SK-N-SH treated with all-trans-retinoic acid at 6 μM for 48 hours (cell line): ENCODE results near the gene C2orf69.

Experiments
- ATAC-seq: fragments of 200-7000 bp; cut with Tn5 transposase; 3 replicates; pipeline ENCODE4 v1.9.1; 2020; ENCODE audit warnings: mild to moderate bottlenecking, moderate library complexity
- BACH2 ChIP-seq: fragments of 250-450 bp; sonication (Bioruptor Pico); IDR thresholded peaks from 2 replicates; pipeline ENCODE4 v1.9.0; 2021; ENCODE audit warnings: mild to moderate bottlenecking, borderline replicate concordance
- CSDC2 ChIP-seq: fragments of 250-450 bp; sonication (Bioruptor Pico); IDR thresholded peaks from 2 replicates; pipeline ENCODE4 v1.5.0; 2020; ENCODE audit warnings: mild to moderate bottlenecking, moderate library complexity
- ESRRG ChIP-seq: fragments of 250-450 bp; sonication (Bioruptor Pico); IDR thresholded peaks from 2 replicates; pipeline ENCODE4 v1.6.1; 2021; ENCODE audit warnings: mild to moderate bottlenecking
- GLIS3 ChIP-seq: fragments of 250-450 bp; sonication (Bioruptor Pico); IDR thresholded peaks from 2 replicates; pipeline ENCODE4 v1.5.0; 2020; ENCODE audit warnings: mild to moderate bottlenecking, moderate library complexity
- ISL1 ChIP-seq: fragments of 250-450 bp; sonication (Bioruptor Pico); IDR thresholded peaks from 2 replicates; pipeline ENCODE4 v2.1.2; 2022; ENCODE audit warnings: mild to moderate bottlenecking, moderate library complexity
- OSR1 ChIP-seq: fragments of 250-450 bp; sonication (Bioruptor Pico); IDR thresholded peaks from 2 replicates; pipeline ENCODE4 v1.8.0; 2022; ENCODE audit warnings: moderate library complexity, mild to moderate bottlenecking, inconsistent platforms
- PPARA ChIP-seq: fragments of 250-450 bp; sonication (Bioruptor Pico); IDR thresholded peaks from 2 replicates; pipeline ENCODE4 v1.5.0; 2020; ENCODE audit warnings: mild to moderate bottlenecking, borderline replicate concordance
- RARB ChIP-seq: fragments of 250-450 bp; sonication (Bioruptor Pico); IDR thresholded peaks from 2 replicates; pipeline ENCODE4 v1.8.0; 2021; ENCODE audit warnings: mild to moderate bottlenecking, moderate library complexity
- SNAI2 ChIP-seq: fragments of 250-450 bp; sonication (Bioruptor Pico); IDR thresholded peaks from 2 replicates; pipeline ENCODE4 v1.5.0; 2020; ENCODE audit warnings: mild to moderate bottlenecking, moderate library complexity
- TCF4 ChIP-seq: fragments of 250-450 bp; sonication (Bioruptor Pico); IDR thresholded peaks from 2 replicates; pipeline ENCODE4 v1.8.0; 2021; ENCODE audit warnings: mild to moderate bottlenecking, moderate library complexity, borderline replicate concordance
- TOX ChIP-seq: fragments of 250-450 bp; sonication (Bioruptor Pico); IDR thresholded peaks from 2 replicates; pipeline ENCODE4 v1.8.0; 2021; ENCODE audit warnings: mild to moderate bottlenecking, moderate library complexity, borderline replicate concordance
- ZC3H10 ChIP-seq: fragments of 250-450 bp; sonication (Bioruptor Pico); IDR thresholded peaks from 2 replicates; pipeline ENCODE4 v1.5.1; 2021; ENCODE audit warnings: mild to moderate bottlenecking, moderate library complexity
- ZFP3 ChIP-seq: fragments of 250-450 bp; sonication (Bioruptor Pico); IDR thresholded peaks from 2 replicates; pipeline ENCODE4 v1.5.0; 2020; ENCODE audit warnings: mild to moderate bottlenecking, moderate library complexity
- ZFP30 ChIP-seq: fragments of 450-650 bp; formaldehyde crosslinking; IDR thresholded peaks from 2 replicates; pipeline ENCODE4 v1.5.0; 2022; ENCODE audit warnings: mild to moderate bottlenecking, moderate library complexity
- ZNF565 ChIP-seq: fragments of 450-650 bp; formaldehyde crosslinking; conservative IDR thresholded peaks from 2 replicates; pipeline ENCODE4 v1.5.0; 2020; ENCODE audit warnings: low read depth, mild to moderate bottlenecking, moderate library complexity
- ZNF8 ChIP-seq: fragments of 450-650 bp; formaldehyde crosslinking; IDR thresholded peaks from 2 replicates; pipeline ENCODE4 v1.5.0; 2020; ENCODE audit warnings: mild to moderate bottlenecking, moderate library complexity
- TF ChIP-seq, protein P1 (sequence below): fragments of 250-450 bp; sonication (Bioruptor Pico); IDR thresholded peaks from 2 replicates; pipeline ENCODE4 v1.8.0; 2021; ENCODE audit warnings: low read depth, mild to moderate bottlenecking, moderate library complexity, borderline replicate concordance
- TF ChIP-seq, protein P2 (sequence below): fragments of 250-450 bp; sonication (Bioruptor Pico); IDR thresholded peaks from 2 replicates; pipeline ENCODE4 v1.5.0; 2020; ENCODE audit warnings: mild to moderate bottlenecking, moderate library complexity
- TF ChIP-seq, protein P3 (sequence below): fragments of 250-450 bp; sonication (Bioruptor Pico); IDR thresholded peaks from 2 replicates; pipeline ENCODE4 v1.5.1; 2020; ENCODE audit warnings: low read depth, mild to moderate bottlenecking, moderate library complexity
- TF ChIP-seq, protein P4 (sequence below): fragments of 250-450 bp; sonication (Bioruptor Pico); IDR thresholded peaks from 2 replicates; pipeline ENCODE4 v1.5.1; 2021; ENCODE audit warnings: mild to moderate bottlenecking, moderate library complexity
- TF ChIP-seq, protein P5 (sequence below): fragments of 250-450 bp; sonication (Bioruptor Pico); IDR thresholded peaks from 2 replicates; pipeline ENCODE4 v1.8.0; 2020; ENCODE audit warnings: mild to moderate bottlenecking, moderate library complexity, borderline replicate concordance

Gene C2orf69

DNA sequence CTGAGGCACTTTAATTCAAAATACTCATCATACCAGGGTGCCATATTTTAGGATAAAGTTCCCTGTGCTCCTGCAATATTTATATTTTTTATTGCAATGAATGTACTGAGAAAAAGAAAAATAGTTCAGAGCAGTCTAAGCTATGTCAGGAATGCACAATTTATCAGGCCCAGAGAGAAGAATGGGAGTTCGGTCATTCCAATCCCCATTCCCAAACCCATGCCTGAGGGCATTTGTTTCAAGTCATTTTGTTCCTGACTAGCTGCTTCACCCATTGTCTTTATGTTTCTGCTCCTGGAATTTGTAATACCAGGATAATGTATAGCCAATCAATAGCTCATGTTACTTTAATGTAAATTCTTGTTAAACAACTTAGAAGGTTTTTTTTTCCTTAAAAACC, 35.7 kb upstream of the C2orf69 start:
- TF ChIP-seq CSDC2 (no peak), SNAI2 (CRISPR knock-in tag) (no peak), ZFP30 (no peak), GLIS3 (CRISPR knock-in tag) (no peak), ZNF8 (CRISPR knock-in tag) (no peak), PPARA (CRISPR knock-in tag) (no peak), ISL1 (CRISPR knock-in tag) (no peak), RARB (CRISPR knock-in tag) (no peak), TOX (CRISPR knock-in tag) (no peak), ZC3H10 (CRISPR knock-in tag) (no peak)
- TF ChIP-seq, protein P1, sequence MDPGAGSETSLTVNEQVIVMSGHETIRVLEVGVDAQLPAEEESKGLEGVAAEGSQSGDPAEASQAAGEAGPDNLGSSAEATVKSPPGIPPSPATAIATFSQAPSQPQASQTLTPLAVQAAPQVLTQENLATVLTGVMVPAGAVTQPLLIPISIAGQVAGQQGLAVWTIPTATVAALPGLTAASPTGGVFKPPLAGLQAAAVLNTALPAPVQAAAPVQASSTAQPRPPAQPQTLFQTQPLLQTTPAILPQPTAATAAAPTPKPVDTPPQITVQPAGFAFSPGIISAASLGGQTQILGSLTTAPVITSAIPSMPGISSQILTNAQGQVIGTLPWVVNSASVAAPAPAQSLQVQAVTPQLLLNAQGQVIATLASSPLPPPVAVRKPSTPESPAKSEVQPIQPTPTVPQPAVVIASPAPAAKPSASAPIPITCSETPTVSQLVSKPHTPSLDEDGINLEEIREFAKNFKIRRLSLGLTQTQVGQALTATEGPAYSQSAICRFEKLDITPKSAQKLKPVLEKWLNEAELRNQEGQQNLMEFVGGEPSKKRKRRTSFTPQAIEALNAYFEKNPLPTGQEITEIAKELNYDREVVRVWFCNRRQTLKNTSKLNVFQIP (CRISPR knock-in tag): no peak
- TF ChIP-seq, protein P2, sequence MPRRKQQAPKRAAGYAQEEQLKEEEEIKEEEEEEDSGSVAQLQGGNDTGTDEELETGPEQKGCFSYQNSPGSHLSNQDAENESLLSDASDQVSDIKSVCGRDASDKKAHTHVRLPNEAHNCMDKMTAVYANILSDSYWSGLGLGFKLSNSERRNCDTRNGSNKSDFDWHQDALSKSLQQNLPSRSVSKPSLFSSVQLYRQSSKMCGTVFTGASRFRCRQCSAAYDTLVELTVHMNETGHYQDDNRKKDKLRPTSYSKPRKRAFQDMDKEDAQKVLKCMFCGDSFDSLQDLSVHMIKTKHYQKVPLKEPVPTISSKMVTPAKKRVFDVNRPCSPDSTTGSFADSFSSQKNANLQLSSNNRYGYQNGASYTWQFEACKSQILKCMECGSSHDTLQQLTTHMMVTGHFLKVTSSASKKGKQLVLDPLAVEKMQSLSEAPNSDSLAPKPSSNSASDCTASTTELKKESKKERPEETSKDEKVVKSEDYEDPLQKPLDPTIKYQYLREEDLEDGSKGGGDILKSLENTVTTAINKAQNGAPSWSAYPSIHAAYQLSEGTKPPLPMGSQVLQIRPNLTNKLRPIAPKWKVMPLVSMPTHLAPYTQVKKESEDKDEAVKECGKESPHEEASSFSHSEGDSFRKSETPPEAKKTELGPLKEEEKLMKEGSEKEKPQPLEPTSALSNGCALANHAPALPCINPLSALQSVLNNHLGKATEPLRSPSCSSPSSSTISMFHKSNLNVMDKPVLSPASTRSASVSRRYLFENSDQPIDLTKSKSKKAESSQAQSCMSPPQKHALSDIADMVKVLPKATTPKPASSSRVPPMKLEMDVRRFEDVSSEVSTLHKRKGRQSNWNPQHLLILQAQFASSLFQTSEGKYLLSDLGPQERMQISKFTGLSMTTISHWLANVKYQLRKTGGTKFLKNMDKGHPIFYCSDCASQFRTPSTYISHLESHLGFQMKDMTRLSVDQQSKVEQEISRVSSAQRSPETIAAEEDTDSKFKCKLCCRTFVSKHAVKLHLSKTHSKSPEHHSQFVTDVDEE (CRISPR knock-in tag): no peak
- TF ChIP-seq, protein P3, sequence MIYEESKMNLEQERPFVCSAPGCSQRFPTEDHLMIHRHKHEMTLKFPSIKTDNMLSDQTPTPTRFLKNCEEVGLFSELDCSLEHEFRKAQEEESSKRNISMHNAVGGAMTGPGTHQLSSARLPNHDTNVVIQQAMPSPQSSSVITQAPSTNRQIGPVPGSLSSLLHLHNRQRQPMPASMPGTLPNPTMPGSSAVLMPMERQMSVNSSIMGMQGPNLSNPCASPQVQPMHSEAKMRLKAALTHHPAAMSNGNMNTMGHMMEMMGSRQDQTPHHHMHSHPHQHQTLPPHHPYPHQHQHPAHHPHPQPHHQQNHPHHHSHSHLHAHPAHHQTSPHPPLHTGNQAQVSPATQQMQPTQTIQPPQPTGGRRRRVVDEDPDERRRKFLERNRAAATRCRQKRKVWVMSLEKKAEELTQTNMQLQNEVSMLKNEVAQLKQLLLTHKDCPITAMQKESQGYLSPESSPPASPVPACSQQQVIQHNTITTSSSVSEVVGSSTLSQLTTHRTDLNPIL: no peak
- TF ChIP-seq, protein P4, sequence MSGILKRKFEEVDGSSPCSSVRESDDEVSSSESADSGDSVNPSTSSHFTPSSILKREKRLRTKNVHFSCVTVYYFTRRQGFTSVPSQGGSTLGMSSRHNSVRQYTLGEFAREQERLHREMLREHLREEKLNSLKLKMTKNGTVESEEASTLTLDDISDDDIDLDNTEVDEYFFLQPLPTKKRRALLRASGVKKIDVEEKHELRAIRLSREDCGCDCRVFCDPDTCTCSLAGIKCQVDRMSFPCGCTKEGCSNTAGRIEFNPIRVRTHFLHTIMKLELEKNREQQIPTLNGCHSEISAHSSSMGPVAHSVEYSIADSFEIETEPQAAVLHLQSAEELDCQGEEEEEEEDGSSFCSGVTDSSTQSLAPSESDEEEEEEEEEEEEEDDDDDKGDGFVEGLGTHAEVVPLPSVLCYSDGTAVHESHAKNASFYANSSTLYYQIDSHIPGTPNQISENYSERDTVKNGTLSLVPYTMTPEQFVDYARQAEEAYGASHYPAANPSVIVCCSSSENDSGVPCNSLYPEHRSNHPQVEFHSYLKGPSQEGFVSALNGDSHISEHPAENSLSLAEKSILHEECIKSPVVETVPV (CRISPR knock-in tag): no peak
- TF ChIP-seq, protein P5, sequence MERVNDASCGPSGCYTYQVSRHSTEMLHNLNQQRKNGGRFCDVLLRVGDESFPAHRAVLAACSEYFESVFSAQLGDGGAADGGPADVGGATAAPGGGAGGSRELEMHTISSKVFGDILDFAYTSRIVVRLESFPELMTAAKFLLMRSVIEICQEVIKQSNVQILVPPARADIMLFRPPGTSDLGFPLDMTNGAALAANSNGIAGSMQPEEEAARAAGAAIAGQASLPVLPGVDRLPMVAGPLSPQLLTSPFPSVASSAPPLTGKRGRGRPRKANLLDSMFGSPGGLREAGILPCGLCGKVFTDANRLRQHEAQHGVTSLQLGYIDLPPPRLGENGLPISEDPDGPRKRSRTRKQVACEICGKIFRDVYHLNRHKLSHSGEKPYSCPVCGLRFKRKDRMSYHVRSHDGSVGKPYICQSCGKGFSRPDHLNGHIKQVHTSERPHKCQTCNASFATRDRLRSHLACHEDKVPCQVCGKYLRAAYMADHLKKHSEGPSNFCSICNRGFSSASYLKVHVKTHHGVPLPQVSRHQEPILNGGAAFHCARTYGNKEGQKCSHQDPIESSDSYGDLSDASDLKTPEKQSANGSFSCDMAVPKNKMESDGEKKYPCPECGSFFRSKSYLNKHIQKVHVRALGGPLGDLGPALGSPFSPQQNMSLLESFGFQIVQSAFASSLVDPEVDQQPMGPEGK (CRISPR knock-in tag): no peak
- TF ChIP-seq, all 23 proteins: peak for 0
- ATAC-seq: no peak

DNA sequence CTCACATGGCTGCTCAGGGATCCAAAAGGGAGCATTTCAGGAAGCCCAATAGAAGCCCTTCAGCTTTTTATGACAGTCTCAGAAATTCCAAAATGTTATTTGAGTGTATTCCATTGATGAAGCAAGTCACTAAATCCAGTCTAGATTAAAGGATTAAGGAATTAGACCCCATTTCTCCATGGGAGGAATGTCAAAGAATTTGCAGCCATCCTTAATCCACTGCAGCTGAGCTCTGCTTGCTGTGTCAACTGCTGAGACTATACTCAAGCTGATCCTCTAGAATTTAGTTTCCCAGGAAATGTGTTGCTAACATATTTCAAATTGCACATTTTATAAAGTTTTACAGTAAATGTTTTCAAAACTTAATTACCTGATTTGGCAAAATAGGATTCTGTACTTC, 28.4 kb upstream of the C2orf69 start:
- TF ChIP-seq ESRRG (CRISPR knock-in tag): no peak
- TF ChIP-seq TOX (CRISPR knock-in tag): no peak
- no peak for ATAC-seq

DNA sequence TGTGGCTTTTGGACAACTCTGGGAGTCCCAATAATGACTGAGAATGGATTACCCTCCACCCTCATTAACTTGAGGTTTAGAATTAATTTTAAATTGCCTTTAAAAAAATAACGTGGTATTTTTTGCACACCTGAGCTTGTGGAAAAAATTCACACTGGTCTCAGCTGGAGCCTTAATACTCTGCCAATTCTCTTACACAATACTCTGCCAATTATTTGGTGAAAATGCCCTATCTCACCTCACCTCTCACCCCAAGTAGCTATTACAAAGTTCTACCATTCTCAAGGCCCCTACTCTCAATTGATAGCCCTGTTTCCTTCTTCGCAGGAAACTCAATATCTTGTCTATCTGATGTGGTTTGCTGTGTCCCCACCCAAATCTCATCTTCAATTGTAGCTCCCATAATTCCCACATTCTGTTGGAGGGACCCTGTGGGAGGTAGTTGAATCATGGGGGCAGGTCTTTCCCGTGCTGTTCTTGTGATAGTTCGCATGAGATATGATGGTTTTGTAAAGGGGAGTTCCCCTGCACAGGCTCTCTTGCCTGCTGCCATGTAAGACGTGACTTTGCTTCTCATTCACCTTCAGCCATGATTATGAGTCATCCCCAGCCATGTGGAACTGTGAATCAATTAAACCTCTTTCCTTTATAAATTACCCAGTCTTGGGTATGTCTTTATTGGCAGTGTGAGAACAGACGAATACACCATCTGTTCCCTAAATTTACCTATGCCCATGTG, 27.4 kb upstream of the C2orf69 start:
- ATAC-seq: no peak
- no peak for TF ChIP-seq ZNF8 (CRISPR knock-in tag)
- TF ChIP-seq RARB (CRISPR knock-in tag): no peak
- TF ChIP-seq TCF4 (CRISPR knock-in tag): no peak
- TF ChIP-seq SNAI2 (CRISPR knock-in tag): no peak
- TF ChIP-seq ZFP3 (CRISPR knock-in tag): no peak
- TF ChIP-seq BACH2 (CRISPR knock-in tag): no peak
- TF ChIP-seq GLIS3 (CRISPR knock-in tag): no peak
- no peak for TF ChIP-seq PPARA (CRISPR knock-in tag)
- no peak for TF ChIP-seq ZNF565
- TF ChIP-seq, protein P3: no peak
- no peak for TF ChIP-seq ZFP30
- no peak for TF ChIP-seq OSR1 (CRISPR knock-in tag)
- TF ChIP-seq, protein P4 (CRISPR knock-in tag): no peak
- TF ChIP-seq ESRRG (CRISPR knock-in tag): no peak
- TF ChIP-seq, protein P5 (CRISPR knock-in tag): no peak
- TF ChIP-seq TOX (CRISPR knock-in tag): no peak
- no peak for TF ChIP-seq CSDC2
